Activated naive CD4-positive, alpha-beta T cell treated with anti-CD3 and anti-CD28 coated beads, Interleukin-2, amount 50 U/mL, for 24 hours (primary cell): ENCODE measurements around the gene EIF4G3.
A peak's percentile ranks its signal among the peaks of the same experiment; 100 is the strongest.
"Not testable (repeated sequence)": the region's sequence is repeated elsewhere in the genome, so short reads cannot be mapped to it uniquely, and the experiment has no call there.

Experiments
- H3K27ac Mint-ChIP-seq: one replicate; pipeline ENCODE4 v1.8.0; 2021; ENCODE audit warnings: mild to moderate bottlenecking, mixed read lengths
- H3K27me3 Mint-ChIP-seq: one replicate; pipeline ENCODE4 v1.8.0; 2021; ENCODE audit warnings: mixed read lengths
- H3K36me3 Mint-ChIP-seq: one replicate; pipeline ENCODE4 v1.8.0; 2021; ENCODE audit warnings: mixed read lengths
- H3K4me1 Mint-ChIP-seq: one replicate; pipeline ENCODE4 v1.8.0; 2021; ENCODE audit warnings: mixed read lengths
- H3K4me3 Mint-ChIP-seq: one replicate; pipeline ENCODE4 v1.8.0; 2021; ENCODE audit warnings: mild to moderate bottlenecking, mixed read lengths
- H3K9me3 Mint-ChIP-seq: one replicate; pipeline ENCODE4 v1.8.0; 2021; ENCODE audit warnings: mixed read lengths

EIF4G3 gene

DNA sequence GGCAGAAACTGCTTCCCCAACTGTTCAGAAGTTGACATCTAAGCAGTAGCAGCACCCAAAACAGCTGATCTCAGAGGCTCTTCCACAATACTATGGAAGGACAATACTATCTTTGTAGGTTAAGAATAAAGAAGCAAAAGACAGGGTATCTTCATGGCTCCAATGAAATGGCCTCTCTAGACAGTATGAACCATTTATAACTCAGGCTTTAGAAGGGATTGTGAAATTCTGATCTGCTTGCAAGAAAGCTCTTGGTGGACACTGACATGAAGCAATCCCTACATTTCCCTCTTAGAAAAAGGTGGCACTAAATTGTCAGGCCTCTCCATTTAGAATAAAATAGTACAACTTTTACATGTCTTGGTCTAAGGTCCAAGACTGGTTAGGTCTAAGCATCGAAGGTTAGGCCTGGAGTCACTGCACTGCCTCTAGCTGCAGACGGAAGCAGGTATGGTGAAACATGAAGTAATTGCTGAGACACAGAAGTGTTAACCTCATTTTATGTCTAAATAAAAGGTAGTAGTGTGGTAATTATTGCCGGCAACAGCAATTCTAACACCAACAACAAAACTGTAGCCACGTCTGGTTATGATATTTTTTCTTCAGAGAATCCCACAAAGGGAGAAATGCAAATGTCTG is 339.0 kb downstream of the EIF4G3 start:
- no peak overlapping the region for H3K4me3 Mint-ChIP-seq
- peaks cover 4% of the 10 kb centered on the region for H3K9me3 Mint-ChIP-seq
- peaks cover 23% of the 10 kb centered on the region for H3K36me3 Mint-ChIP-seq
- H3K4me1 Mint-ChIP-seq = no peaks in the 10 kb centered on the region
- no peaks in the 10 kb centered on the region for H3K27me3 Mint-ChIP-seq
- no peak overlapping the region for H3K27ac Mint-ChIP-seq

DNA sequence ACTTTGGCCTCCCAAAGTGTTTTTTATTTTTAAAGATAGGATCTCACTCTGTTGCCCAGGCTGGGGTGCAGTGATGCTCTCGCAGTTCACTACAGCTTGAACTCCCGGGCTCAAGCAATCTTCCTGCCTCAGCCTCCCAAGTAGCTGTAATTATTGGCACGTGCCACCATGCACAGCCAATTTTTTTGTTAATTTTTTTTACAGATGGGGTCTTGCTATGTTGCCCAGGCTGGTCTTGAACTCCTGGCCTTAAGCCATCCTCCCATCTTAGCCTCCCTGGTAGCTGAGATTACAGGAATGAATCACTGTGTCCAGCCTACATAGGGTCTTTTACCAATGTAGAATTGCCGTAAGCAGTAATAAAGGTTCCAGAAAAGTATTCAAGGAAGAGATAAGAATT is 340.5 kb downstream of the EIF4G3 start:
- peaks cover 4% of the 10 kb centered on the region for H3K9me3 Mint-ChIP-seq
- peak overlapping the region; percentile 55 for H3K27ac Mint-ChIP-seq
- H3K4me1 Mint-ChIP-seq = no peaks in the 10 kb centered on the region
- peaks cover 23% of the 10 kb centered on the region for H3K36me3 Mint-ChIP-seq
- no peak overlapping the region for H3K4me3 Mint-ChIP-seq
- H3K27me3 Mint-ChIP-seq = no peaks in the 10 kb centered on the region

DNA sequence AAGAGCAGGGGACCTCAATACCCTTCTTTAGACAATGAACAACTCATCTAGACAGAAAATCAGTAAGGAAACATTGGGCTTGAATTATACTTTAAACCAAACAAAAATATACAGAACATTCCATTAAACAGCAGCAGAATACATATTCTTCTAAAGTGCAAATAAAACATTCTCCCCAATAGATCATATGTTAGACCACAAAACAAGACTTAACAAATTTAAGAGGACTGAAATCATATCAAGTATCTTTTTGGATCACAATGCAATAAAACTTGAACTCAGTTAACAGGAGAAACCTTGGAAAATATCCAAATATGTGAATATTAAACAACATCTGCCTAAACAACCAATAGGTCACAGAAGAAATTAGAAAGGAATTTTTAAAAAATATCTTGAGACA is 341.9 kb downstream of the EIF4G3 start:
- H3K9me3 Mint-ChIP-seq = peaks cover 4% of the 10 kb centered on the region

DNA sequence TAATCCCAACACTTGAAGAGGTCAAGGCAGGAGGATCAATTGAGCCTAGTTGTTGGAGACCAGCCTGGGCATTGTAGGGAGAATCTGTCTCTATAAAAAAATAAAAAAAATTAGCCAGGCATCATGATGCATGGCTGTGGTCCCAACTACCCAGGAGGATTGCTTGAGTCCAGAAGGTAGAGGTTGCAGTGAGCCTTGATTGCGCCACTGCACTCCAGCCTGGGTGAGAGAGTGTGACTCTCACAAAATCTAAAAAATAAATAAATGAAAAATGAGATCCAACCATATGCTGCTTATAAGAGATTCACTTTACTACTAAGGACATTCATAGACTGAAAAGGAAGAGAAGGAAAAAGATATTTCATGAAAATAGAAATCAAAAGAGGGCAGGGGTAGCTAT is 342.5 kb downstream of the EIF4G3 start:
- H3K27ac Mint-ChIP-seq = no peak overlapping the region
- no peak overlapping the region for H3K4me3 Mint-ChIP-seq
- H3K27me3 Mint-ChIP-seq = no peaks in the 10 kb centered on the region
- peaks cover 4% of the 10 kb centered on the region for H3K9me3 Mint-ChIP-seq
- H3K36me3 Mint-ChIP-seq = peaks cover 21% of the 10 kb centered on the region
- no peaks in the 10 kb centered on the region for H3K4me1 Mint-ChIP-seq

More for the DNA sequence above, 341.9 kb downstream of the EIF4G3 start:
- peaks cover 21% of the 10 kb centered on the region for H3K36me3 Mint-ChIP-seq
- no peaks in the 10 kb centered on the region for H3K4me1 Mint-ChIP-seq
- H3K27ac Mint-ChIP-seq = no peak overlapping the region
- no peak overlapping the region for H3K4me3 Mint-ChIP-seq
- H3K27me3 Mint-ChIP-seq = no peaks in the 10 kb centered on the region

DNA sequence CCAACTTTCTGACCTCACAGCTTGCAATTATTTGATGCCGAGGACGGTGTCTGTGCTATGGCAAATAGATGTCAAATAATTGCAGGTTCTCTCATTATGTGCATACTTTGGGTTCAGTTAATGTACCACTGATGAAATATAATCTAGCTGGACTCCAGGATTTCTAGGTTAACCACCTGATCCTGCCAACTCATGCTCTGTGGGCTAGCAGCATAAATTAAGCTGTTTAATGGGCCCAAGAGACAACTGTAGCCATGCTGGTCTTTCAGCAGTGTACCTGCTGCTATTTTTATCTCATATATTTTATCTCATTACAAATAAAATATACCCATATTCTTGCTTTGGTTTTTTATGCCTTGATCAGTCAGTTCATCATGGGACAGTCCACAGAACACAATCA is 346.3 kb downstream of the EIF4G3 start:
- Mint-ChIP-seq H3K27ac (no peak overlapping the region), H3K36me3 (peaks cover 23% of the 10 kb centered on the region), H3K27me3 (no peaks in the 10 kb centered on the region), H3K4me1 (no peaks in the 10 kb centered on the region), H3K4me3 (no peak overlapping the region), H3K9me3 (peaks cover 4% of the 10 kb centered on the region)

DNA sequence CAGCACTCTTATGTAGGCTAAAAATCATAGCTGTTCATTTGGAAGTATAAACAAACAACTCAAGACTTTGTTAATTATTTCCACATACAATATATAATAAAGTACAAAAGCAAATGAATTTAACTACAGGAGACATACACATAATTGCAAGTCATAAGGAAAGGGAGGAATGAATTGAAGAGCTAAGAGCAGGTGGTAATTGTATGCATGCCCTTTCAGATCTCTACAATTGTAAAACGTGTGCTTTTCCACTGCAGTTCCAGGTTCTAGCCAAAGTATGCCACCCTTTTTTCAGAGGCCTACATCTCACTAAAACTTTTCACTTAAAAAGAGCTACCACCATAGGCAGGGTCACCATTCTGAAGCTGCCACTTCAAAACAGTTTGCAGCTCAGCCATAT is 346.8 kb downstream of the EIF4G3 start:
- H3K27ac Mint-ChIP-seq = no peak overlapping the region
- H3K36me3 Mint-ChIP-seq = peaks cover 19% of the 10 kb centered on the region
- H3K4me1 Mint-ChIP-seq = no peaks in the 10 kb centered on the region
- H3K27me3 Mint-ChIP-seq = no peaks in the 10 kb centered on the region
- no peak overlapping the region for H3K4me3 Mint-ChIP-seq
- peaks cover 4% of the 10 kb centered on the region for H3K9me3 Mint-ChIP-seq

DNA sequence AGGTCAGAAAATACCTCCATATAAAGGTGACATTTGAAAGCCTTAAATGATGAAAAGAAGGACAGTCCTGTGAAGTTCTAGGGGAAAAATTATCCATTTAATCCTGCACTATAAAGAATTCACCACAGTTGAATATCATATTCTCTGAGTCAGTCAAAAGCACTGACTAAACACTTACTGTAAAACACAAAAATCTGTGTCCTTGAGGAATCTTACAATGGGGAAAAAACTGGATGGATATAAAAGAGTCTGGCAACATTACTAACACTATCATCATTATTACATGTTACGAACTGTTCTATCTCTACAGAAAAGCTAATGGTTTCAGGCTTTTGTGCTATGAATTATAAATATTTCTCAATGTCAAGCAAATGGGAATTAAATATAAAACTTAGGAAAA is 347.2 kb downstream of the EIF4G3 start:
- Mint-ChIP-seq H3K36me3 (peaks cover 15% of the 10 kb centered on the region), H3K4me1 (no peaks in the 10 kb centered on the region), H3K4me3 (no peak overlapping the region), H3K9me3 (peaks cover under 1% of the 10 kb centered on the region), H3K27ac (no peak overlapping the region), H3K27me3 (no peaks in the 10 kb centered on the region)

DNA sequence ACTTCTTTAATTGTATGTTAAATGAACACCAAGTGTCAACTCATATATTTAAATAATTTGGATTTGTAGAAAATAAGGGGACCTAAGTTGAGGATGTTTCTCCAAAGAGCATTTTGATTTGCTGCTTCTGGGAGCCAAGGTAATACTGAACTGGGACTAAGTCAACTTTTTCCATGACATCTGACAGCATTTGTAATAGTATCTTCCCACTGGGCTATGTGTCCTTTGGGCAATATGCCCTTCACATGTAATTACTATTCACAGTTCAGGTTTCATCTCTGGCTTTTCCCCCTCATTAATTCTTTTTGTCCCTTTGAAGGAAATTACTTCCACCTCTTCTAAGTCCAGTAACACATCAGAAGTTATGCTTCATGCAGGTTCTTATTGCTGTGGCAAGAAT is 352.9 kb downstream of the EIF4G3 start:
- Mint-ChIP-seq H3K9me3 (no peaks in the 10 kb centered on the region), H3K27ac (no peak overlapping the region), H3K27me3 (no peaks in the 10 kb centered on the region), H3K4me1 (no peaks in the 10 kb centered on the region), H3K36me3 (peaks cover 19% of the 10 kb centered on the region), H3K4me3 (no peak overlapping the region)

DNA sequence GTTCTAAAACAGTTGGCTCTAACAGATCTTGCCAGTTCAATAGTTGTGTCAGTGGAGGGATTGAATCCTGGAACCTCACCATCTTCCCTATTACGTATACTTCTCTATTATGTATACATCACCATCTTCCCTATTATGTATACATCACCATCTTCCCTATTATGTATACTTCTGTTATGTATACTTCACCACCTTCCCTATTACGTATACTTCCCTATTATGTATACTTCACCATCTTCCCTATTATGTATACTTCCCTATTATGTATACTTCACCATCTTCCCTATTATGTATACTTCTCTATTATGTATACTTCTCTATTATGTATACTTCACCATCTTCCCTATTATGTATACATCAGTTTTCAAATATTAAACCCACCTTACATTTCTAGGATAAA is 355.2 kb downstream of the EIF4G3 start:
- Mint-ChIP-seq H3K9me3 (no peaks in the 10 kb centered on the region), H3K36me3 (peaks cover 13% of the 10 kb centered on the region), H3K27ac (no peak overlapping the region), H3K4me3 (no peak overlapping the region), H3K4me1 (no peaks in the 10 kb centered on the region), H3K27me3 (no peaks in the 10 kb centered on the region)

DNA sequence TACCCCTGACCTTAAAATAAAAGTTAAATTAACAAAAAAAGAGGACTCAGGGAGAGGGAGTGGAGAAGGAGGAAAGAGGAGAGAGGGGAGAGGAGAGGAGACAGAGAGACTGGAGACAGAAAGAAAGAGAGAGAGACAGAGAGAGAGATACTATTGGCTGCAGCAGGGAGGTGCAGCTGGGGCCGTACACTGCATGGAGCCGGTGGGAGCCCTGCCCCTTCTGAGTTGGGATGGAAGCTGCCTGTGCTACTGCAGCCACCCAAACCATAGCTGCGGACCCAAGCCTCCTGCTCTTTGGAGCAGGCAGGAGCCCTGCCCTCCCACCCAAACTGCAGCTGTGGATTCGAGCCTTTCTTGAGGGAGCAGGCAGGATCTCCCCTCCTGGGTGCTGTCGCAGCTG is 356.9 kb downstream of the EIF4G3 start:
- no peak overlapping the region for H3K27ac Mint-ChIP-seq
- no peak overlapping the region for H3K4me3 Mint-ChIP-seq
- H3K9me3 Mint-ChIP-seq = no peaks in the 10 kb centered on the region
- H3K27me3 Mint-ChIP-seq = no peaks in the 10 kb centered on the region
- H3K36me3 Mint-ChIP-seq = peaks cover 11% of the 10 kb centered on the region
- no peaks in the 10 kb centered on the region for H3K4me1 Mint-ChIP-seq

DNA sequence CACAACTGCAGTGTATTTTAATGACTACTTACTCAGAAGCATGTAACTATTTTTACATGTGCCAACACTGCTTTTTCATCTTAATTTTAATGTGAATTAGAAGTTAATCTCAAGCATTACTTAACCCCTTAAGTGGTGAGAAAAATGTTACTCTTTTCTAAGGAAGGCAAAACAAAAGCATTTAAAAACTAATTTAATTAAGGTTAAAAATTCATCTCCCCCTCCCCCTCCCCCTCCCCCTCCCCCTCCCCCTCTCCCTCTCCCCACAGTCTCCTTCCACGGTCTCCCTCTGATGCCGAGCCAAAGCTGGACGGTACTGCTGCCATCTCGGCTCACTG is 362.2 kb downstream of the EIF4G3 start:
- Mint-ChIP-seq H3K9me3 (no peaks in the 10 kb centered on the region), H3K27me3 (no peaks in the 10 kb centered on the region), H3K4me3 (no peak overlapping the region), H3K4me1 (no peaks in the 10 kb centered on the region), H3K27ac (no peak overlapping the region), H3K36me3 (peaks cover 3% of the 10 kb centered on the region)

DNA sequence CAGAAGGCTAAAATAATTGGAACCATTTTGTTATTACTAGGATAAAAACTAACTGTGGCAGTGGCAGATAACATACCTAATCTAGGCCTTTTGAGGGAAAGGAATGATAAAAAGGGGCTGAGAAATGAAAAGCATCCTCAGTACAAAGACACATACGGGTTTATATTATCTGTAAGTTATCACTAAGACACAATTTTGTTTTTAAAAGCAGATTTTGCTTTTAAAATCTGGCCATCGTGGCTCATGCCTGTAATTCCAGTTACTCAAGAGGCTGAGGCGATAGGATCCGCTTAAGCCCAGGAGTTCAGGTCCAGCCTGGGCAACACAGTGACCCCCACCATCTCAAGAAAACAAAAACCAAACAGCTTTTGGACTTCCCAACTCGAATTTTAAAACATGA is 364.8 kb downstream of the EIF4G3 start:
- H3K36me3 Mint-ChIP-seq = peaks cover 6% of the 10 kb centered on the region
- no peaks in the 10 kb centered on the region for H3K4me1 Mint-ChIP-seq
- no peaks in the 10 kb centered on the region for H3K9me3 Mint-ChIP-seq
- H3K4me3 Mint-ChIP-seq = no peak overlapping the region
- H3K27ac Mint-ChIP-seq = no peak overlapping the region
- no peaks in the 10 kb centered on the region for H3K27me3 Mint-ChIP-seq

DNA sequence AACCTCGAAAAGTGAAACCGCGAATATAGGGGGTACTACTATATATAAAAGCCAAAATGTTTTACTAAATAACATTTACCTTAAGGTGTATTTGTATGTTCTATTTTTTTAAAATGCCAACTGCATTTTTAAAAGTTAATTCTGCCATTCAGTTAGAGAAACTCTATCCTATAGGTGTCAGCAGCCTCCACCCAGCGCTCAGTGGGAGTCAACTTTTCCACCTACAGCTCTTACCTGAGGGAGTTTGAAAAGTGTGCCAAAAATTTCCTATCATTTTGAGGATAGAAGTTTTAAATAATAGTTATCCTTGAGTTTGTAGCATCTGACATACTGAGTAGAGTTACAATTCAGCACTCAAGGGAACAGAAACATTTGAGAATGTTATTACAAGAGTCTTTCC is 383.5 kb downstream of the EIF4G3 start:
- no peaks in the 10 kb centered on the region for H3K9me3 Mint-ChIP-seq
- peaks cover 1% of the 10 kb centered on the region for H3K4me1 Mint-ChIP-seq
- H3K4me3 Mint-ChIP-seq = no peak overlapping the region
- H3K36me3 Mint-ChIP-seq = no peaks in the 10 kb centered on the region
- no peak overlapping the region for H3K27ac Mint-ChIP-seq
- no peaks in the 10 kb centered on the region for H3K27me3 Mint-ChIP-seq

DNA sequence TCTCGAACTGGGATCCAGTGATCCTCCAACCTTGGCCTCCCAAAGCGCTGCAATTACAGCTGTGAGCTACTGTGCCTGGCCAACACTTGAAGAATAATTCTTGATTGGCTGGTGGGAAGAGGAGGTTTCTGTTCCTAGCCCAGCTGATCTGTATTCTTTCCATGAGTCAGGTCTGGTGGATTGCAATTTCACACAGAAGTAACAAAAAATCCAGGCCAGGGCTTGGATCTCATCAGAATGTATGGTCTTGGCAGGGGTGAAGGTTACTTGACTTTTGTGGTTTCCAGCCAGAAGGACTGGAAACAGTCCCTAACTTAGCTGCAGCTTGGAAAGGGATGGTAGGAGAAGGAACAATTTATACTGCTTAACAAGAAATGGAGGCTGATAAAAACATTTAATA is 384.5 kb downstream of the EIF4G3 start:
- Mint-ChIP-seq H3K27me3 (no peaks in the 10 kb centered on the region), H3K36me3 (no peaks in the 10 kb centered on the region), H3K27ac (no peak overlapping the region), H3K4me1 (peaks cover 9% of the 10 kb centered on the region), H3K9me3 (no peaks in the 10 kb centered on the region), H3K4me3 (no peak overlapping the region)

DNA sequence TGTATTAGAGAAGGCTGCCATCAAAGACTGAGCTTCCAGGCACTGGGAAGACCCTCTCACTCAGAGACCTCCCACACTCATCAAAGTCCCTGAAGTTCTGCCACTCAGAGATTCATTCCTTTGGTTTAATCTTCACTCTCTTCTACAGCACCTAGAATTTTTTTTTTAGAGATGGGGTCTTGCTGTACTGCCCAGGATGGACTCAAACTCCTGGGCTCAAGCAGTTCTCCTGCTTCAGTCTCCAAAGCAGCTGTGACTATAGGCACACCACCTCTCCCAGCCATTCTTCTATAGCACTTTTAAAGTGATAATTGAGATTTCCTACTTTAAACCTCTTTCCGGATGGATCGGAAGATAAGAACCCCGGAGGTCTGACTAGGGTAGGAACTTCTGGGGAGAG is 385.9 kb downstream of the EIF4G3 start:
- Mint-ChIP-seq H3K4me3 (no peak overlapping the region), H3K4me1 (peaks cover 9% of the 10 kb centered on the region)

DNA sequence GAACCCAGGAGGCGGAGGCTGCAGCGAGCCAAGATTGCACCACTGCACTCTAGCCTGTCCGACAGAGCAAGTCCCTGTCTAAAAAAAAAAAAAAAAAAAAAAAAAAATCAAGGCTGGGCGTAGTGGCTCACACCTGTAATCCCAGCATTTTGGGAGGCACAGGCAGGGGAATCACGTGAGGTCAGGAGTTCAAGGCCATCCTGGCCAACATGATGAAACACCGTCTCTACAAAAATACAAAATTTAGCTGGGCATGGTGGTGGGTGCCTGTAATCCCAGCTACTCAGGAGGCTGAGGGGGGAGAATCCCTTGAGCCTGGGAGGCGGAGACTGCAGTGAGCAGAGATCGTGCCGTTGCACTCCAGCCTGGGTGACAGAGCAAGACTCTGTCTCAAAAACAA is 387.1 kb downstream of the EIF4G3 start:
- H3K36me3 Mint-ChIP-seq, H3K27me3 Mint-ChIP-seq, H3K4me3 Mint-ChIP-seq: not testable (repeated sequence)

More for the DNA sequence above, 385.9 kb downstream of the EIF4G3 start:
- Mint-ChIP-seq H3K27ac (no peak overlapping the region), H3K9me3 (no peaks in the 10 kb centered on the region), H3K27me3 (no peaks in the 10 kb centered on the region), H3K36me3 (no peaks in the 10 kb centered on the region)

More for the DNA sequence above, 387.1 kb downstream of the EIF4G3 start:
- H3K27ac Mint-ChIP-seq, H3K9me3 Mint-ChIP-seq: not testable (repeated sequence)
- peaks cover 13% of the 10 kb centered on the region for H3K4me1 Mint-ChIP-seq
